ENCODE results near the gene IGFBP3.

IGFBP3 gene

GRCh38 chr7:45920502-45921380, at the start of gene IGFBP3:
TSS of gene IGFBP3 (minus strand) at chr7:45921272. CDS start at chr7:45921140, 132 bp downstream.
- peak; percentile 40 for DNase-seq (ENCODE audit: low read depth, low spot score)
- in situ Hi-C loops (cut with HindIII; ENCODE audit: low sequenced_read_pairs) = no loop called here
- H3K4me3 ChIP-seq (ENCODE audit: low read depth, low read length) = peak within 1 kb of the TSS; percentile 50
- no peak for TF ChIP-seq CTCF (IDR thresholded peaks at IDR 0.05; ENCODE audit: low read depth, low read length)

GRCh38 chr7:45970454-45970853, 49.4 kb upstream of the IGFBP3 start:
- DNase-seq (ENCODE audit: low read depth, low spot score) = no peak
- TF ChIP-seq CTCF (IDR thresholded peaks at IDR 0.05; ENCODE audit: low read depth, low read length) = no peak
- no peak overlapping the region for H3K4me3 ChIP-seq (ENCODE audit: low read depth, low read length)
- in situ Hi-C loops (cut with HindIII; ENCODE audit: low sequenced_read_pairs) = no loop called here

- in situ Hi-C loops (cut with HindIII; ENCODE audit: low sequenced_read_pairs) = no loop called here
- no peak for TF ChIP-seq CTCF (IDR thresholded peaks at IDR 0.05; ENCODE audit: low read depth, low read length)
- no peak for DNase-seq (ENCODE audit: low read depth, low spot score)
- no peak overlapping the region for H3K4me3 ChIP-seq (ENCODE audit: low read depth, low read length)
Measured at GRCh38 chr7:45969940-45970339, 48.9 kb upstream of the IGFBP3 start.

GRCh38 chr7:45968856-45969541, 47.9 kb upstream of the IGFBP3 start:
- no peak for DNase-seq (ENCODE audit: low read depth, low spot score)
- in situ Hi-C loops (cut with HindIII; ENCODE audit: low sequenced_read_pairs) = no loop called here
- TF ChIP-seq CTCF (IDR thresholded peaks at IDR 0.05; ENCODE audit: low read depth, low read length) = no peak
- H3K4me3 ChIP-seq (ENCODE audit: low read depth, low read length) = no peak overlapping the region

GRCh38 chr7:45968312-45968711, 47.2 kb upstream of the IGFBP3 start:
- in situ Hi-C loops (cut with HindIII; ENCODE audit: low sequenced_read_pairs) = no loop called here
- no peak overlapping the region for H3K4me3 ChIP-seq (ENCODE audit: low read depth, low read length)
- no peak for DNase-seq (ENCODE audit: low read depth, low spot score)
- TF ChIP-seq CTCF (IDR thresholded peaks at IDR 0.05; ENCODE audit: low read depth, low read length) = no peak

- TF ChIP-seq CTCF (IDR thresholded peaks at IDR 0.05; ENCODE audit: low read depth, low read length) = no peak
- in situ Hi-C loops (cut with HindIII; ENCODE audit: low sequenced_read_pairs) = no loop called here
- DNase-seq (ENCODE audit: low read depth, low spot score) = no peak
Measured at GRCh38 chr7:45967591-45968157, 46.6 kb upstream of the IGFBP3 start.

More at GRCh38 chr7:45967591-45968157, 46.6 kb upstream of the IGFBP3 start:
- no peak overlapping the region for H3K4me3 ChIP-seq (ENCODE audit: low read depth, low read length)
